Stimulated activated effector memory CD8-positive, alpha-beta T cell treated with anti-CD3 and anti-CD28 coated beads, Interleukin-12 subunit alpha, Interleukin-12 subunit beta, amount 100 ng/mL, for 72 hours (primary cell): ENCODE data around the gene HOXB3.

Experiments
- ATAC-seq: fragments of 150-1000 bp; cut with Tn5 transposase; 2 replicates; pipeline ENCODE4 v1.10.0; 2021
- DNase-seq, 2 donors: peaks; one replicate each; pipeline ENCODE4 v3.0.0; 2021 to 2022; ENCODE audit warnings: low spot score in 2 of 2
- H3K27ac Mint-ChIP-seq: one replicate; pipeline ENCODE4 v1.8.0; 2022; ENCODE audit warnings: mild to moderate bottlenecking, mixed read lengths
- H3K36me3 Mint-ChIP-seq: one replicate; pipeline ENCODE4 v1.8.0; 2022; ENCODE audit warnings: mild to moderate bottlenecking, mixed read lengths
- H3K4me1 Mint-ChIP-seq: one replicate; pipeline ENCODE4 v1.8.0; 2022; ENCODE audit warnings: mixed read lengths
- H3K4me3 Mint-ChIP-seq: one replicate; pipeline ENCODE4 v1.8.0; 2022; ENCODE audit warnings: mild to moderate bottlenecking, mixed read lengths
- H3K9me3 Mint-ChIP-seq: one replicate; pipeline ENCODE4 v1.8.0; 2022; ENCODE audit warnings: mixed read lengths

Gene HOXB3

DNA sequence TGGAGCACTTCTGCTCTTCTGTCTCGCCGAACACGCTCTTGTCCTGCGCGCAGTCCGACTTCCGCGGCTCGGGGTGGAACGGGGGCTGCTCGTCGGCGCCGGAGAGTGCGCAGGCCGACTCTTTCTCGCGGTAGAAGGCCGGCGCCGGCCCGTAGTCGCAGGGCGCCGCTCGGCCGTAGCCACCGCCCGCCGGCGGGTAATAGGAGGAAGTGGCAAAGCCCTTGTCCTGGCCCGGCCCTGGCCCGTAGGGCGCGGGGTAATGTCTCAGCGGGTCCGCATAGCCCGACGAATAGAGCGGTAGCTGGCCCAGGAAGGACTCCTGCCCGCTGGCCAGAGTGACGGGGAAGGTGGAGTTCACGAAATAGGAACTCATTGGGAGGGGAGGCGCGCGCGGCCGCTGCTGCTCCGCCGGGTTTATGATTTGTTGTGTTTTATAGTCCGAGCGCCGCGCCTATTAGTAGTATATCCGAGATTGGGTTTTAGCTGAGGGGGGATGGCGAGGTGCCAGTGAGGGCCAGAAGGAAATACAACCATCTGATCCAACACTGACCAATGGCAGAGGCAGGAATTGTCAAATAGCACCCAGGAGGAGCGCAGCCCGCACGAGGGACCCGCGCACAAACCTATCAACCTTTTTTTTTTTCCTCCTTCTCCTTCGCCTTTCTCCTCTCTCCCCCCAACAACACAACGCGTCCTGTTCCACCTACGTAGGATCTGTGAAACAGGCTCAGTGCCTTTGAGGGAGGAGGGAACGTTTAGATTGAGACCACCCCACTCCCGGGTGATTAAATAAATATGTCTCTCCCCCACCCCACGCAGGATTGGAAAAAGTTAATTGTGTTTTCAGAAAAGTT is 8.0 kb upstream of the HOXB3 start:
- peaks cover 55% of the 10 kb centered on the region for H3K4me1 Mint-ChIP-seq
- peak in 1 of 2 donors; percentile 77 for DNase-seq

GRCh38 chr17:48597528-48597777 is 7.4 kb upstream of the HOXB3 start:
- DNase-seq, result no peak
- H3K4me1 Mint-ChIP-seq, result peaks cover 57% of the 10 kb centered on the region
- H3K4me3 Mint-ChIP-seq, result peak overlapping the region; percentile 67
- H3K36me3 Mint-ChIP-seq, result no peaks in the 10 kb centered on the region
- peak overlapping the region; percentile 75 for H3K27ac Mint-ChIP-seq
- ATAC-seq, result no peak
- no peaks in the 10 kb centered on the region for H3K9me3 Mint-ChIP-seq

More for the DNA sequence above, 8.0 kb upstream of the HOXB3 start:
- peak; percentile 57 for ATAC-seq
- peak overlapping the region; percentile 75 for H3K27ac Mint-ChIP-seq
- H3K9me3 Mint-ChIP-seq, result no peaks in the 10 kb centered on the region
- H3K4me3 Mint-ChIP-seq, result peak overlapping the region; percentile 67
- no peaks in the 10 kb centered on the region for H3K36me3 Mint-ChIP-seq

GRCh38 chr17:48596735-48597527 is 6.9 kb upstream of the HOXB3 start:
- no peak for ATAC-seq
- H3K9me3 Mint-ChIP-seq, result no peaks in the 10 kb centered on the region
- H3K4me3 Mint-ChIP-seq, result peak overlapping the region; percentile 67
- no peak for DNase-seq
- no peaks in the 10 kb centered on the region for H3K36me3 Mint-ChIP-seq
- H3K27ac Mint-ChIP-seq, result peak overlapping the region; percentile 75
- H3K4me1 Mint-ChIP-seq, result peaks cover 55% of the 10 kb centered on the region

DNA sequence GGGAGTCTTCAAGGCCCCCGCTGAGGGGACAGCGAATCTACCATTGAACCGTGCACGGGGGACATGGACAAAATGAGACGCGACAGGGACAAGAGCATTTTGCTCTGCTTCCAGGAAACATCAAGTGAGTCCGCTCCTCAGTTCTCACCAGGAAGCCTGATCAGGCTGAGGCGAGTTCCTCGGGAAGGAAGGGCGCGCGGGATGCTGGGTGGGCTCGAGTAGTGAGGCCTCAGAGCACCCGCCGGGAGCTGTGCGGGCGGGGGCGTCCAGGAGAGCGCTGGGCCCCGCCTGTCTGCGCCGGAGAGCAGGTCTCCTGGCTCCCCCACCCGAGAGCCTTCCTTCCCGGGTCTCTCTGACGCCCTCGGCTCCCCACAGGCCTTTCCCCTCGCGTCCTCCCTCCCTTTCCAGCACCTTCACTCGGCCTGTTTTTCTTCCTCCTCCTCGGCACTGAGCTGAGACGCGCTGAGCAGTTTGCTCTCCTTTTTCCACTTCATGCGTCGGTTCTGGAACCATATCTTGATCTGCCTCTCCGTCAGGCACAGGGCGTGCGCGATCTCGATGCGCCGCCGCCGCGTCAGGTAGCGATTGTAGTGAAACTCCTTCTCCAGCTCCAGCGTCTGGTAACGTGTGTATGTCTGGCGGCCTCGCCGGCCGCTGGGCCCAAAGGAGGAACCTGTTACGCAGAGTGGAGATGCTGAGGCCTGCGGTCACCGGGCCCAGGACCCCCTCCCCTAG is 6.1 kb upstream of the HOXB3 start:
- no peak for DNase-seq
- Mint-ChIP-seq H3K36me3 (no peaks in the 10 kb centered on the region), H3K27ac (no peak overlapping the region), H3K4me3 (peak overlapping the region; percentile 67), H3K4me1 (peaks cover 51% of the 10 kb centered on the region), H3K9me3 (no peaks in the 10 kb centered on the region)
- ATAC-seq, result peak; percentile 12

DNA sequence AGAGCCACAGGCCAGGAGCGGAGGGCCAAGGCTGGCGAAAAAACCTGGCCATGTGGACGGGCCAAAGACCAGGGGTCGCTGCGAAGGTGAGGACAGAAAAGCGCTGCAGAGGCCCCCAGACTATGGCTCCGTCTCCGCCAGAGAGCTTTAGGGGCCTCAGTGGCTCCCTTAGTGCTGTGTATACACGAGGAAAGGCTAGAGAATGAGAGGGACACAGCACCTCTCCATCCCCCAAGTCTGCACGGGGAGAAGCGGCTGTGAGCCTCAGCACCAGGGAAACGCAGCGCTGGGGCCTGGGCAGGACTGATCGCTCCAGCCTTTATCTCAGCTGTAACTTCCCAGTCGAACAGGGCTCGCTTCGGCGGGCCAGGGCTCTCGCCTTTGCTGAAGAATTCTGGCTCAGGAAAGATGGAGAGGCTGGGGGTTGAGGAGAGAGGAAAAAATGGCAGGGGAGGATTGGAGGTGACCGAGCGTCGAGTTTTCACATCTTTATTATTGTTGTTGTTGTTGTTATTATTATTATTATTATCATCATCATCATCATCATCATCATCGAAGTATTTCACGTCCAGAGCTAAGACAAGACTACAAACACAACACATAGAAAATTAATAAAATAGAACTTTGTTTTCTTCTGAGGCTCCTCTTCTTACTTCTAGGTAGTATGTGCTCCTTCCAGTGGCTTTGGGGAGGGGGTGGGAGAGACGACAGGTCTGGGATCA is 5.4 kb upstream of the HOXB3 start:
- Mint-ChIP-seq H3K36me3 (no peaks in the 10 kb centered on the region), H3K9me3 (no peaks in the 10 kb centered on the region), H3K27ac (no peak overlapping the region), H3K4me3 (peak overlapping the region; percentile 67), H3K4me1 (peaks cover 51% of the 10 kb centered on the region)
- ATAC-seq (no peak), DNase-seq (no peak)

- Mint-ChIP-seq H3K9me3 (no peaks in the 10 kb centered on the region), H3K4me1 (peaks cover 51% of the 10 kb centered on the region), H3K36me3 (no peaks in the 10 kb centered on the region), H3K4me3 (peak overlapping the region; percentile 67), H3K27ac (no peak overlapping the region)
- DNase-seq, result no peak
- no peak for ATAC-seq
Observed at GRCh38 chr17:48594538-48595277, 4.7 kb upstream of the HOXB3 start.

GRCh38 chr17:48593840-48594537 is 3.9 kb upstream of the HOXB3 start:
- Mint-ChIP-seq H3K4me1 (peaks cover 51% of the 10 kb centered on the region), H3K27ac (no peak overlapping the region), H3K9me3 (no peaks in the 10 kb centered on the region), H3K36me3 (no peaks in the 10 kb centered on the region), H3K4me3 (peak overlapping the region; percentile 82)
- DNase-seq, result peak; percentile 88 to 93
- ATAC-seq, result peak; percentile 72

DNA sequence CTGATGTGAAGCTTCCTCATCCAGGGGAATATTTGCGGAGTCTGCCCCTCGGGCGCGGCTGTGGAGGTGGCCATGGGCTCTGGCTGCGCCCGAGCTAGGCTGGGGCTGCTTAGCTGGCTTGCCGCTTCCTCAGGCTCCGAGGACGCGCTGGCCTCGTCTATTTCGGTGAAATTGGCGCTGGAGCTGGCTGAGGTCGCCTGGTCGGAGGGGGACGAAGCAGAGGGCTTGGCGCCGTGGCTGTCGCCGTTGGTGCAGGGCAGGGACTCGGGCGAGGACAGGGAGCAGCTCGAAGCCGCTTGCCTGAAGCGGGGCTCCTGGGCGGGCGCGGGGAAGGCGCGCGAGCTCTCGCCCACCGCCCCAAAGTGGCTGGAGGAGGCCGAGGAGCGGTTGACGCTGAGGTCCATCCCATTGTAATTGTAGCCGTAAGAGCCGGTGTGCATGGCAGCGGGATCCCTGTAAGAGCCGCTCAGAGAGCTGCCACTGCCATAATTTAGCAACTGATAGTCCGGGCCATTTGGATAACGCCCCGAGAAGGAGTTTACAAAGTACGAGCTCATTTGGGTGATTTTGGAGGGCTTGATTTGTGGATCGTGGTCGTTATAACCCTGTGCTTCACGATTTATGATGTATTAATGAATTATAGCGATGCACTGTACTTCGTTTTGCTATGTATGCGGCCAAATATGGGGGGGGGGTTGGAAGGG is 3.2 kb upstream of the HOXB3 start, which contains the start of gene HOXB5:
TSS of gene HOXB5 (minus strand) at position 654 of the 704 bp plus-strand sequence. CDS start at position 557, 97 bp downstream.
- no peak within 1 kb of the TSS for H3K27ac Mint-ChIP-seq
- H3K36me3 Mint-ChIP-seq, result no peaks in the 10 kb centered on the region
- DNase-seq (no peak), ATAC-seq (peak; percentile 55)
- no peaks in the 10 kb centered on the region for H3K9me3 Mint-ChIP-seq
- peaks cover 49% of the 10 kb centered on the region for H3K4me1 Mint-ChIP-seq
- peak within 1 kb of the TSS; percentile 82 for H3K4me3 Mint-ChIP-seq

GRCh38 chr17:48592577-48592976 is 2.5 kb upstream of the HOXB3 start:
- no peaks in the 10 kb centered on the region for H3K36me3 Mint-ChIP-seq
- H3K4me3 Mint-ChIP-seq, result peak overlapping the region; percentile 82
- DNase-seq (no peak), ATAC-seq (peak; percentile 38)
- H3K9me3 Mint-ChIP-seq, result no peaks in the 10 kb centered on the region
- no peak overlapping the region for H3K27ac Mint-ChIP-seq
- peaks cover 45% of the 10 kb centered on the region for H3K4me1 Mint-ChIP-seq

DNA sequence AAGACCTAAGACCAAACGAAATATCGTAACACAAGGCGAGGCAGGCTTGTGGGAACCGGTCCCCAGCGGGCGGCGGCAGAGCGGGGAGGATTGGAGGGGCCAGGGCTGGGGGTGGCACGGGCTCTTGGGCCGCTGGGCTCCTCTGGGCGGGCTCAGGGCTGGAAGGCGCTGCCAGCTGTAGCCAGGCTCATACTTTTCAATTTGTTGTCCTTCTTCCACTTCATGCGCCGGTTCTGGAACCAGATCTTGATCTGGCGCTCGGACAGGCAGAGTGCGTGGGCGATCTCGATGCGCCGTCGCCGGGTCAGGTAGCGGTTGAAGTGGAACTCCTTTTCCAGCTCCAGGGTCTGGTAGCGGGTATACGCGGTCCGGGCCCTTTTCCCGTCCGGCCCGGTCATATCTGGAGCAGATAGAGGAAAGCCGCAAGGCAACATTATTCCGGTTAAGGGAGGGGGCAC is 2.0 kb upstream of the HOXB3 start:
- H3K9me3 Mint-ChIP-seq, result no peaks in the 10 kb centered on the region
- peak overlapping the region; percentile 82 for H3K4me3 Mint-ChIP-seq
- DNase-seq (no peak), ATAC-seq (no peak)
- no peak overlapping the region for H3K27ac Mint-ChIP-seq
- peaks cover 45% of the 10 kb centered on the region for H3K4me1 Mint-ChIP-seq
- no peaks in the 10 kb centered on the region for H3K36me3 Mint-ChIP-seq

DNA sequence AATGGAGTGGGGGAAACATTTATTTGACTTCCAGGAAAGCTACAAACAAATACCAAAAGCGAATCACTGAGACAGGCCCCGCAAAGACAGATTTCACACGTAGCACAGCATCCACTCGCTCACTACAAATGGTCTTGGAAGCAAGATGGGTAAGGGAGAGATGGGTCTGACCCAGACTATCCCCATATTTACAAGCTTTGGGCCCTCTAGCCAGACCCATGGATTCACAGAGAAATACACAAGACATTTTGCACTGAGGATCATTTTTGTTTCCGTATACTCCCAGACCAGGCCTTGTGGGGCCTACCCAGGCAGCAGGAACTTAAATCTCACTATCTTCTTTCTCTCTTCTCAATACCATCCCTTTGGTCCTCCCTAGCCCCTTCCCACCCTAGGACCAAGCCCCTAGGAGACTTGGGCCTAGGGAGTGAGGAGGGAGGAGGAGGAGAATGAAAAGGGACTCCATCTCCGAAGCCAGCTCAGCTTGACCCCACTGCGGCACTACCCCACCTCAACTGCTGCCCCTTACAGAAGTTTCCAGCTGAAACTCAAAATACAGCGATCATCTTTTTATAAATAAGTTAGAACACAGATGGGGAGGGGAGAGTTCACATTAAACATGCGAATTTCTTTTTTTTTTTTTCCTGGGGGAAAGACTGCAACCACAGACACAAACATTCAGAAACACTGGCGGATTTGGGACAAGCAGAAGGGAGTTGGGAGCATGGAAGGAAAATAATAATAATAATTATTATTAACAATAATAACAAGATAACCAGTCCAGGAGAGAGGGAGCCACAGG is 1.4 kb upstream of the HOXB3 start:
- peak overlapping the region; percentile 27 for H3K27ac Mint-ChIP-seq
- no peaks in the 10 kb centered on the region for H3K9me3 Mint-ChIP-seq
- H3K4me3 Mint-ChIP-seq, result no peak overlapping the region
- peaks cover 45% of the 10 kb centered on the region for H3K4me1 Mint-ChIP-seq
- H3K36me3 Mint-ChIP-seq, result no peaks in the 10 kb centered on the region
- no peak for ATAC-seq
- no peak for DNase-seq

DNA sequence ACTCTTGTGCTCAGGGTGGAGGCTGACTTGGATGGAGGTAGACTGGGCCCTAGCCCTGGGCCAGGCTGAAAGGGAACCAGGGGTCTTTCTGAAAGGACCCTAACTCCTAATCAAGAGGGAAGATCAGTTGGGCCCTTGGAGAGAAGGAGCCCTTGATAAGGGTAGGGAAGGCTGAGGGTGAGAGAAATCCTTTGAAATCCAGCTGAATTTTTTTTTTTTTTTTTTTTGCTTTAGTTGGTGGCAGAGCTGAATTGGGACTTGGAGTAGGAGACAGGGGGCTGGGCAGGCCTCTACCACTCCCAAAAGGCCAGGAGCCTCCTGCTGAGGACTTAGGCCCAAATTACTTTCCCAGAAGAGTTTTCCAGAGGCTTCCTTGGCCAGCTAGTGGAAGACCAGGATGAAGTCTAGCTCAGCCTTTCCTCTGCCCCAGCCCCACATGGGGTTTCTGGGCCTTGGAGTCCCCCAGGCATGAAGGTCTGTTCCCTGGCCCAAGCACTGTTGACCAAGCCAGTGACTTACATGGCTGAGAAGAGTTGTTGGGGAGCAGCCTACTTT is 643 bp upstream of the HOXB3 start:
- H3K27ac Mint-ChIP-seq, result peak overlapping the region; percentile 27
- no peaks in the 10 kb centered on the region for H3K36me3 Mint-ChIP-seq
- no peak overlapping the region for H3K4me3 Mint-ChIP-seq
- no peak for ATAC-seq
- H3K4me1 Mint-ChIP-seq, result peaks cover 48% of the 10 kb centered on the region
- no peaks in the 10 kb centered on the region for H3K9me3 Mint-ChIP-seq
- DNase-seq, result no peak
